HG03378 (cell line): ENCODE measurements around the gene TAF6L.
"Not testable (repeated sequence)": the region's sequence is repeated elsewhere in the genome, so short reads cannot be mapped to it uniquely, and the experiment has no call there.

ENCODE experiments used
- ATAC-seq: cut with Tn5 transposase; IDR thresholded peaks from one replicate; pipeline ENCODE4 v1.9.1; 2021; ENCODE audit warnings: mild to moderate bottlenecking, moderate library complexity; ENCODE audit not compliant: unreplicated experiment

The TAF6L gene

DNA sequence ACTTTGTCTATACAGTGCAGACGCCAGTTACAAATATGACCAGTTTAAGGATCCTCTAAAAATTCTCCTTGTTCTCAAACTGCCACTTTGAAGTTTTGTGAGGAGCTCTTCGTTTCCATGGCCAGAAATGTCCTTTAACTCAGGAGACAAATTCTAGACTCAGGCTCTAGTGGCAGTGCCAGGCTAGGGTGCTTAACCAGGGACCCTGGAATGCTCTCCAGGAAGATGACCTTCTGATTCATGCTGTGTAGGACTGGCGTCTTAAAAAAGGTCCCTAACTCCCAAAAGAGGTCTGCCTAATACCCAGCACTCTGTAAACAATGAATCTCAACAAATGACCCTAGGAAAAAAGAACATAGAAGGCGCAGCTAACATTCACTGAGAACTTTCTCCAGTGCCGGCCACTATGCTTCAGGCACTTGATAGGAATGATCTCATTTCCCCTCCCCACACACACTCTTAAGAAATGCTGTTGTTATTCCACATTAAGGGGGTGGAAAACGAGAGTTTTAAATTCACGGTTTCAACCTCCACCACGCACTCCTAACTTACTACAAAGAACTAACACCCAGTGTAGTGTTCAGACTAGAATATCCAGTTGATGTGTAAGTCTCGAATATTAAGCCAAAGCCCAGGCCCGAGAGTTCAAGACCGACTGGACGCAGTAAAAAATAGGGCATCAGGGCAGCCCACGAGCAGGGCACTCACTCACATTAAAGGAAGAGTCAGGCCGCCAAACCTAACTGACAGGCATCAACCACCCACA, 33.3 kb downstream of the TAF6L start:
- ATAC-seq = peak; percentile 5

GRCh38 chr11:62805076-62805892, 34.1 kb downstream of the TAF6L start, which contains the start of gene NXF1:
NXF1 (minus strand) TSS chr11:62805440; CDS start chr11:62805356, 84 bp downstream.
- ATAC-seq = peak; percentile 59

- no peak for ATAC-seq
Observed at GRCh38 chr11:62805961-62806441, 34.8 kb downstream of the TAF6L start.

DNA sequence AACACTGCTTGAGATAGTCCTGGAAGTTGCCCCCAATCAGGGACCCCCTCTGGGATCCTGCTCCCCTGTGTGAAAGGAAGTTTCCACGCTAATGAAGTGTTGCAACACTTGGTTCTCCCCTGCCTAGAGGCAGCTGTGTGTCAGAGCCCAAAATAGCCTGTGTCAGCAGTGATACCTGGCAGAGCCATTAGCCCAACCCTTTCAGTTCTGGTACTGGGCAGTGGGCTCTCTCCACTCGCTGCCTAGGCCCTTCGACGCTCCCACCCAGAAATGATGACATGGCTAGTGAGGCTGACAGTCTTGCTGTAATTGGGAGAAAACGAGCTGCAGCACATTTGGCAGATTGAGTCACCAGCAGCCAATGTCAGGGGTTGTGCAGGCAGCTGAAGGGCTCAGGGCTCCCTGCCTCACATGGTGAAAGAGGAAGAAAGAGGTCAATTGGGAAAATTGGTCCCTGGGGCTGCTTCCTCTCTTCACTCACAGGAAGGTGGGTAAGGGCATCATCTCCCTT, 35.5 kb downstream of the TAF6L start:
- no peak for ATAC-seq

GRCh38 chr11:62810748-62811147, 39.6 kb downstream of the TAF6L start:
- ATAC-seq = no peak

DNA sequence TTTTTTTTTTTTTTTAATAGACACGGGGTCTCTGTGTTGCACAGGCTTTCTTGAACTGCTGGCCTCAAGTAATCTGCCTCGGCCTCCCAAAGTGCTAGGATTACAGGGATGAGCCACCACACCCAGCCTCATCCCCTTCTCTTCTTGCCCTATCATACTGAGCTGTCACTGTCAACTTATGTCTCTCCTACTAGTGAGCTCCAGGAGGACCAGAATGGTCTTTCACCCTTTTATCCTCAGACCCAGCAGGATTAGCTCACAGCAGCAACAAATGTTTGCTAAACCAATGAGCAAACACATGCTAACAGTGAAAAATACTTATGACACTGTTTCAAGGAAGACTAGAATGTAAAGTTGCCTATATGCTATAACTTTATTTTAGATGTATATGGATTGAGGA, 40.5 kb downstream of the TAF6L start:
- no peak for ATAC-seq

- no peak for ATAC-seq
Observed at GRCh38 chr11:62816557-62816956, 45.4 kb downstream of the TAF6L start.

DNA sequence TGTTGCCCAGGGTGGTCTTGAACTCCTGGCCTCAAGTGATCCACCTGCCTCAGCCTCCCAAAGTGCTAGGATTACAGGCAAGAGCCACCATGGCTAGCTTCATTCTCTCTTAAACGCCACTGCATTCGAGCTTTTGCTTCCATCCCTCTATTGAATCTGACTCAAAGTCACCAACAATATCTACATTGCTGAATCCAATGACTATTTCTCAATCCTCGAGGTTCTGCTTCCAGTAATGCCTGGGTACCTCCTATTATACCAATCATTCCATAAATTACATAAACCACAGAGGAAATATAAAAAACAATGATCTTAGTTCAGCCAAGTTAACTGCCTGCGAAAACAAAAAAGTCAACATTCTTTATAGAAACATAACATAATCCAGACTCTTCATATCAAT, 45.9 kb downstream of the TAF6L start:
- no peak for ATAC-seq

DNA sequence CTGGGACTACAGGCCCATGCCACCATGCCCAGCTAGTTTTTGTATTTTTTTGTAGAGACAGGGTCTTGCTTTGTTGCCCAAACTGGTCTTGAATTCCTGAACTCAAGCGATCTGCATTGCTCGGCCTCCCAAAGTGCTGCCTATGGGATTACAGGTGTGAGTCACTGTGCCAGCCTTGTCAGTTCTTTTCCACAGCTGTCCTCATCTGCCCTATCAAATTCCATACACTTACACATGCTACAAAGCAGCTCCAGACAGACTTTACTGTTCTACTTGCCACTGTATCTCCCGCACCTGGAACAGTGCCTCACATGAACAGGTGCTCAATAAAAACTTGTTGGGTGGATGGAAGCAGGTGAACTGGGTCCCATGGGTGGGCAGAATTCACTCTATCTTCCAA, 52.5 kb downstream of the TAF6L start:
- no peak for ATAC-seq

- ATAC-seq = not testable (repeated sequence)
Observed at GRCh38 chr11:62828130-62828529, 56.9 kb downstream of the TAF6L start.

DNA sequence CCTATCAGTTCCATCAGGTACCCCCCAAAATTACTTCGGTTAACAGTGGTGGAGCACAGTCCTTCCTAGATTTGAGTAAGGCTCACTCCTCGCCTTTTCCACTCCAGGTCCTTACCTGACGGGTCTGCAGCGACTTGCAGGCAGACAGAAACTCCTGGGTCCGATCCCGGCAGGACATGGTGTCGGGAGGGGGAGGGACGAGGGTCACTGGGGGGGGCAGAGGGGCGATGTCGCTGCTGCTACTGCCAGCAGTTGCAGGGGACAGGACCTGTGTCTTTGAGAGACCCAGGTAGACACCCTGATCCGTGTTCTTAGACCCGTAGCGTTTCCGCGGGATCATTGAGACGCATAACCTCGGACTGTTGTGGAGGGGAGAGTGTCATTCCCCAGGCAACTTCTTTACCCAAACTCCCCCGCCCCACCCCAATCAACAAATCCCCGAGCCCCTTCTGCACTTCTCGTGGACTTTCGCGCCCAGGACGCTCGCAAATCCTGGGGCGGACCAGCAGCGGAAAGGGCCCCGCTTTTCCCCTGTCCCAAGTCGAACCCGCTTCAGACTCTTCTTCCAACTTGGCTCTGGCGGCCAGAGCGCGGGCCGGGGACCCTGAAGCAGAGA, 59.8 kb downstream of the TAF6L start:
- ATAC-seq = no peak

- peak; percentile 57 for ATAC-seq
Observed at GRCh38 chr11:62831520-62832335, 60.5 kb downstream of the TAF6L start, which contains the start of gene STX5. STX5 (minus strand) TSS chr11:62832051; CDS start chr11:62831243, 808 bp downstream.

GRCh38 chr11:62832336-62833234, 61.4 kb downstream of the TAF6L start, which contains the start of gene TEX54:
TEX54 (minus strand) TSS chr11:62832841.
- peak; percentile 13 for ATAC-seq

DNA sequence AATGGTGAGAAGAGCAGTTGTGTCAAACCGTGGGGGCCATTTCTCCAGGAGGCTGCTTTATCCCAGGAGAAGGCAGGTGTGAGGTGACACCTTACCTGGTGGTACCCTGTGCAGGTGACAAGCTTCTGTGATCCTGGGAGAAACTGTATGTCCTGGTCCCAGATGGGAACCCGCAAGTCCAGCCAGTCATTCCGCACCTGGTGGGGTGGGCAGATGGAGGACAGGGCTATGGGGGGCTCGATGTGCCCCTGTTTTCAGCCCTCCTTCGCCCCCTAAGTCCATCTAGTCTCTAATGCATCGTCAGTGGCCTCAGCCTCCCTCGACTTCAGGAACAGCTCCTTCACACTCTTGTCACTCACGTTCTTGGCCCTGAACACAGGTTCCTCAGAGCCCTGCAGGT, 64.1 kb downstream of the TAF6L start:
- ATAC-seq = no peak
